NCI-H1694 (cell line): Measurements from ENCODE around the gene PIM2.
A peak's percentile ranks its signal among the peaks of the same experiment; 100 is the strongest.
"Not testable (repeated sequence)": the region's sequence is repeated elsewhere in the genome, so short reads cannot be mapped to it uniquely, and the experiment has no call there.

ENCODE experiments used
- DNase-seq: peaks from one replicate; lab custom pipeline; 2025; lab: John Stamatoyannopoulos, UW

PIM2 gene

DNA sequence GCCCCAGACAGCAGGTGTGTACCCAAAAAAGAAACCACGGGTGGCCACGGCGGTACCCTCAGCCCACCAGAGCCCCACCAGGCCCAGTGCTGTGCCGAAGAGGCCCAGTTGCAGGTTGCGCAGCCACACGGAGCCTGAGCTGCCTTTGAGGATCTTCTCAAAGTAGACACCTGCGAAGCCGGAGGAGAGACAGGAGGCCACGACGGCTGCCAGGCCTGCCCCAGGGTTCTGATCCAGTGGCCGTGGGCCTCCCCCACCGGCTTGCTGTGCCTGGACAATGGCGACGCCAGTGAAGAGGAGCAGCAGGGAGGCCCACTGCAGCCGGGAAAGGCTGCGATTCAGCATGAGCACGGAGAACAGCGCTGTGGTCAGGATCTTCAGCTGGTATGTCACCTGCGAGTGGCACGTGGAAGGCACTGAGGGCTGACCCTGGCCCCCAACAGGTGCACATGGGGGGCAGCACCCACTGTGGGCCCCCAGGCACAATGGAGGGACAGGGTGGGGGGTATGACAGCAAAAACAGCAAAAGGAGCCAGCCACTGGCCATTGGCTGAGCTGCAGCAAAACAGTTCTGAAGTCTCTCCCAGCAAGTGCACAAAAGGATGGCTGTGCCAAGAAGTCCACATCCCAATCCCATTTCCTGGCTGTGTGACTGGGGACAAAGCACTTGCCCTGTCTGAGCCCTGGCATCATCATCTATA lies 13.6 kb downstream of the PIM2 start:
- no peak for DNase-seq

- no peak for DNase-seq
Observed at GRCh38 chrX:48904626-48905025, 14.2 kb downstream of the PIM2 start.

GRCh38 chrX:48904180-48904579 lies 14.6 kb downstream of the PIM2 start:
- DNase-seq = no peak

- no peak for DNase-seq
Observed at GRCh38 chrX:48903290-48903689, 15.5 kb downstream of the PIM2 start.

DNA sequence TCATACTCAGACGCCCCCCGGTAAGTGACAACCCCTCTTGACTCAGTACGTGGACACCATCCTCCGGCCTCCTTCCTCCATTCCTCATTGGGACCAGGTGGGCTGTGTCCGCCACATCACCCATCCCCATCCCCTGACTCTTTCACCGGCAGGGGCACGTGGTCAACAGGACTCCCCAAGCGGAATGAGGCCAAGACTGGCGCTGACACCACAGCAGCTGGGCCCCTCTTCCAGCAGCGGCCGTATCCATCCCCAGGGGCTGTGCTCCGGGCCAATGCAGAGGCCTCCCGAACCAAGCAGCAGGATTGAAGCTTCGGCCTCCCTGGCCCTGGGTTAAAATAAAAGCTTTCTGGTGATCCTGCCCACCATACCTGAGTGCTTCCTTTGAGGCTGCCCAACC lies 16.0 kb downstream of the PIM2 start:
- no peak for DNase-seq

DNA sequence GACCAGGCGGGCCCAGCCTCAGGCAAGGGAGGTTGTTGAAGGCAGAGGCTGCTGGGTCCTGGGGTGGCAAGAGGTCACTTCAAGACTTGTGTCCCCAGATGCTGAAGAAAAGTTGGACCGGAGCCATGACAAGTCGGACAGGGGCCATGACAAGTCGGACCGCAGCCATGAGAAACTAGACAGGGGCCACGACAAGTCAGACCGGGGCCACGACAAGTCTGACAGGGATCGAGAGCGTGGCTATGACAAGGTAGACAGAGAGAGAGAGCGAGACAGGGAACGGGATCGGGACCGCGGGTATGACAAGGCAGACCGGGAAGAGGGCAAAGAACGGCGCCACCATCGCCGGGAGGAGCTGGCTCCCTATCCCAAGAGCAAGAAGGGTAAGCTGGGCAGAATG lies 16.7 kb downstream of the PIM2 start:
- no peak for DNase-seq

DNA sequence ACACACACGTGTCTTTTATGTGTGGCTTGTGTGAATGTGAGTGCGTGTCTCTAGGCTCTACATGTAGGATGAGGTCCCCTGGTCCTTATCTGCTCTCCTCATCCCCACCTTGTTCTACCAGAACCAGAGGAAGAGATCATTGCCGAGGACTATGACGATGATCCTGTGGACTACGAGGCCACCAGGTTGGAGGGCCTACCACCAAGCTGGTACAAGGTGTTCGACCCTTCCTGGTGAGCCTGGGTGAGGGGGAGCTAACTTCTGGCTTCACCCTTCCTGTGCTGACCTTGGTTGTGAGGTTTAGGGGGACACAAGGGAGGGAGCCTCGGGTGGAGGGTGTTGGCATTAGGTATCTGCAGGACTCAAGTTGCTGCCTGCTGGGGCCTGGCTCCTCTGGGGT lies 17.8 kb downstream of the PIM2 start:
- DNase-seq = no peak

DNA sequence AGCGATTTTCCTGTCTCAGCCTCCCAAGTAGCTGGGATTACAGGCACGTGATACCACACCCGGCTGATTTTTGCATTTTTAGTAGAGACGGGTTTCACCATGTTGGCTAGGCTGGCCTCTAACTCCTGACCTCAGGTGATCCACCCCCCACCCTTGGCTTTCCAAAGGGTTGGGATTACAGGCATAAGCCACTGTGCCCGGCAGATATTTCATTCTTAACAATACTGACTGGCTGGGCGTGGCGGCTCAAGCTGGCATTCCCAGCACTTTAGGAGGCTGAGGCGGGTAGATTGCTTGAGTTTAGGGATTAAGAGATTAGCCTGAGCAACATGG lies 19.8 kb downstream of the PIM2 start:
- DNase-seq = no peak

DNA sequence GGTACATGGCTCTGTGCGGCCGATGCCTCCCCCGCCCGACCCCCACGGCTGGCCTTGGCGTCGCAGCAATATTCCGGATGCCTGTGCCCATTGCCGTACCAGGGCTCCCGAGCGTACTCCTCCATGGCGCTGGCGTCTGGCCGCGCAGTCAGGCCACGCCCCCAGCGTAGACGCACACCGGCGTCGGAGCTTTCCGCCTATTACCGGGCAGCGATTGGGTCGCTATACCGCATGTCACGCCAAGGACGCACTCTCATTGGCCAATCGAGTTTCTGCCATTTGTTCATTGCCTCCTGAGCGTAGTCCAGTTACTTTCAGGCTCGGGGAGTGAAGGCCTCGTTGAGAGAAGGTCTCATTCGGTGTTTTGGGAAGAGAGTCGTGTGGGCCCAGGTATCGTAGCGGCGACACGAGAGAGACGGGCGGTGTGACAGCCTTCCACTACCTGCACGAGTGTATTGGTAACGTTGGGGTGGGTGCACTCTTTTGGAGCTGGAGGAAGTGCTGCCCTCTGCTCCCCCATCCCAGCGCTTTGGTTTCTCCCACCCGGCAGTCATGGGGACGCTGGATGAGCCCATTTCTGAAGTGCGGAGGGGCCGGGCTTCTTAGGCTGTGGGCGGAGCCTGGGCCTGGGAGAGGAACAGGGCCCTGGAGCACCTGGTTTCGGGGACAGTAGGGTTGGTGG lies 21.1 kb downstream of the PIM2 start, which contains the start of the genes PQBP1 and TIMM17B:
TSS of gene PQBP1 (plus strand) at position 306 of the 682 bp plus-strand sequence. CDS start 580 bp downstream, outside the sequence.
TSS of gene TIMM17B (minus strand) at position 144 of the 682 bp plus-strand sequence. CDS start at position 125, 19 bp downstream.
- peak; percentile 95 for DNase-seq

DNA sequence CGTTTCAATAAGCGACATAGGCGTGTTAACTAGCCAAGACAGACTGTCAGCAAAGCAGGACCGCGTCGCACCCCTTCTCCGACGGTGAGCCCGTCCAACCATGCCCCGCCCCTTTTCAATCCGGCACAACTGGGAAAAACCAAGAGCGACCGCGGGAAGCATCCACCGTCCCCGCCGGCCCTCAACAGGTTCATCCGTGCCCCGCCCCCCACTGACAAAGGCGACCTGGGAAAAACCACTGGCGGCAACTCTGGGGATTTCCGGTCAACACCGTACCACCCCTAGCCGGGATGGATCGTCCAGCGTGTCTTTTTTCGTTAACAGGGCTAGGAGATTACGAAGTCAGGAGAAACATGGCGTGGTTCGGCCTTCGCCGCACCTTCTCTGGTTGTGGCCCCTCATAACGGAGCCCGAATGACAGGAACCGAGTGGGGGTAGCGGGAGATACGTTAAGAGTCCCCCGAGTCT lies 21.6 kb downstream of the PIM2 start:
- DNase-seq = peak; percentile 61

- no peak for DNase-seq
Observed at GRCh38 chrX:48896611-48897011, 22.2 kb downstream of the PIM2 start.

DNA sequence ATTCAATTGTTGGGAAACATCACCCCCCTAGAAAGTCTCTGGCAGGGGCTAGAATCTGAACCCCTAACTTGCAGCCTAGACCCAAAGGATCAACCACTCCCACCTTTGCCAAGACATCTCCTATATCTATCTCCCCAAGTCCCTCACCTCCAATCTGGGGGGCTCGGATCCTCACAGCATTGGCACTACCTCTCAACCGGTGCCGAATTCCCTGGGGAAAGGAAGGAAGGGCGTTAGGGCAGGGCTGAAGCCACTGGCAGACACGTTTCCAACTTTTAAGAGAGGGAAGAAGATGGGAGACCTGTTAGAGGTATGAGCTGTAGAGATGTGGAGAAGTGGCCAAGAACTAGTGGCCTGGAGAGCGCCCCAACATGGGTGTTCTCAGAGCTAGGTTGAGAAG lies 23.9 kb downstream of the PIM2 start:
- DNase-seq = no peak

- DNase-seq = no peak
Observed at GRCh38 chrX:48893556-48894348, 25.1 kb downstream of the PIM2 start.

GRCh38 chrX:48892896-48893295 lies 25.9 kb downstream of the PIM2 start:
- DNase-seq = no peak

DNA sequence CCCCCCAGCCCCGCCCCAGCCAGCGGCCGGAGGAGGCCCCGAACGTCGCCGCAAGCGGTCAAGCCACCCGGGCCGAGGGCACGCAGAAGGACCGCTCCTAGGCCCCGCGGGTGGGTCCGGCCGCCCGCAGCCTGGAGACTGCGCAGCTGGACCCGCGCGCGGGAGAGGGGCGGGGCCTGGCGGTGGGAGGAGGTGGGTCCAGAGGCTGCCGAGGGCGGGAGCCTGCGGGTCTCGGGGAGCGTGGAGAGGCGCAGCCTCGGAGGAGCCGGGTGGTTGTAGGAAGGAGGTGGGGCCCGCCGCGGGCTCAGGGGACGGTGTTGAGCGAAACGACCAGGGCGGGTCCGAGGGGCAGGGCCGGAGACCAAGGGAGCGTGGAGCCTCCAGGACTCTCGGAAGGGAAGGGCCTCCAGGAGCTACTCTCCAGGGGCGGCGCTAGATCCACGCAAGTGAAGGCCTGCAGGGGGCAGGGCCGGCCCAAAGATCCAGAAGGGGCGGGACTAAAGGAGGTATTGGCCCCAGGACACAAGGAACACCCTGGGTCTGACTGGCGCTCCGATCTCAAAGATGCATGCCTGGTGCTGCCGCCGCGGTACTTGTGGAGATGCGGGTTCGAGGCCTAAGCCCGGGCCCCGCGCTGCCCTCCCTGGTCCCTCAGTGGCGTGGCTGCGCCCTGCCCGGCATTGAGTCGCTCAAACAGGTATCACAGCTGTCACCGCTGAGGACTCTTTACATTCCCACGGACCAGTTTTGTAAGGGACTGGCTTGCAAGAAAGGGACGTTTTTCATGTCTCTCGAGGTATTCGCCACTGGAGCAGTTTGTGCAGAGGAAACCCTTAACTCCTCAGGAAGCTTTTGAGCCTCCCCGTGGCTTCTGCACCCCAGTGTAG lies 27.2 kb downstream of the PIM2 start:
- DNase-seq = peak; percentile 65

- no peak for DNase-seq
Observed at GRCh38 chrX:48890934-48891401, 27.9 kb downstream of the PIM2 start.

GRCh38 chrX:48890296-48890925 lies 28.4 kb downstream of the PIM2 start:
- no peak for DNase-seq

DNA sequence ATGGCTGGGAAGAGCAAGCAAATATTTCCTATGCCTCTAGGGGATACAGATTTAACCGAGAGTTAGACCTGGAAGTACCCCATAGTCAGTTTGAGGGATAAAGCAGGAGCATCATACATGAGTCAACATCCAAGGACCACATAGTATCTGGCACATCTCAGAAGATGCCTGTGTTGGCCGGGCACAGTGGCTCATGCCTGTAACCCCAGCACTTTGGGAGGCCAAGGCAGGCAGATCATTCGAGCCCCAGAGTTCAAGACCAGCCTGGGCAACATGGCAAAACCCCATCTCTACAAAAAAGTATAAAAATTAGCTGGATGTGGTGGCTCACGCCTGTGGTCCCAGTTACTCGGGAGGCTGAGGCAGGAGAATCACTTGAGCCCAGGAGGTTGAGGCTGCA lies 32.2 kb downstream of the PIM2 start:
- DNase-seq = not testable (repeated sequence)

GRCh38 chrX:48883729-48884128 lies 35.1 kb downstream of the PIM2 start:
- no peak for DNase-seq

DNA sequence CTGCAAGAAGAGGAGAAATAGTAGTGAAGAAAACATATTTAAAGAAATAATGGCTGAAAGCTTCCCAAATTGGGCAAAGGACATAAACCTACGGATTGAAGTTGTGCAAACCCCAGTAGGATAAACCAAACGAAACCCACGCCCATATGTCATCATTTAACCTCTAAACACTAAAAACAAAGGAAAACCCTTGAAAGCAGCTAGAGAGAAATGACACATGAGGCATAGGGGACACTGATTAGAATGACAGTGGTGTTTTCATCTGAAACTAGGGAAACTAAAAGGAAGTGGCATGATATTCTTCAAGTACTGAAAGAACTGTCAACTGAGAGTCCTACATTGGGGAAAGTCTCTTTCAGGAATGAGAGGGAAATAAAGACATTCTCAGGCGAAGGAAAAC lies 41.9 kb downstream of the PIM2 start:
- not testable (repeated sequence) for DNase-seq

- DNase-seq = not testable (repeated sequence)
Observed at GRCh38 chrX:48872017-48872416, 46.8 kb downstream of the PIM2 start.
